Measurements from ENCODE around the gene CTNNA3.
"Not testable (repeated sequence)": the region's sequence is repeated elsewhere in the genome, so short reads cannot be mapped to it uniquely, and the experiment has no call there.

CTNNA3 gene

GRCh38 chr10:67492317-67493019 is 203.5 kb downstream of the CTNNA3 start:
- DNase-seq = no peak

- DNase-seq = no peak
Observed at GRCh38 chr10:67487906-67488619, 207.9 kb downstream of the CTNNA3 start.

- no peak for DNase-seq
Observed at GRCh38 chr10:67487199-67487598, 208.8 kb downstream of the CTNNA3 start.

GRCh38 chr10:67477868-67478267 is 218.1 kb downstream of the CTNNA3 start:
- DNase-seq = no peak

- DNase-seq = no peak
Observed at GRCh38 chr10:67476201-67476600, 219.8 kb downstream of the CTNNA3 start.

- no peak for DNase-seq
Observed at GRCh38 chr10:67473850-67474633, 222.0 kb downstream of the CTNNA3 start.

GRCh38 chr10:67471022-67471421 is 225.0 kb downstream of the CTNNA3 start:
- DNase-seq = no peak

- DNase-seq = no peak
Observed at GRCh38 chr10:67464278-67464677, 231.7 kb downstream of the CTNNA3 start.

- no peak for DNase-seq
Observed at GRCh38 chr10:67452892-67453291, 243.1 kb downstream of the CTNNA3 start.

GRCh38 chr10:67438605-67439304 is 257.2 kb downstream of the CTNNA3 start:
- no peak for DNase-seq

- DNase-seq = no peak
Observed at GRCh38 chr10:67433276-67433675, 262.7 kb downstream of the CTNNA3 start.

- no peak for DNase-seq
Observed at GRCh38 chr10:67402620-67403019, 293.4 kb downstream of the CTNNA3 start.

GRCh38 chr10:67401711-67402110 is 294.3 kb downstream of the CTNNA3 start:
- DNase-seq = no peak

GRCh38 chr10:67386841-67387533 is 309.0 kb downstream of the CTNNA3 start:
- DNase-seq = not testable (repeated sequence)

- no peak for DNase-seq
Observed at GRCh38 chr10:67386260-67386659, 309.7 kb downstream of the CTNNA3 start.

GRCh38 chr10:67385566-67385965 is 310.4 kb downstream of the CTNNA3 start:
- no peak for DNase-seq

- DNase-seq = no peak
Observed at GRCh38 chr10:67385089-67385488, 310.9 kb downstream of the CTNNA3 start.

GRCh38 chr10:67331121-67331910 is 364.7 kb downstream of the CTNNA3 start:
- DNase-seq = no peak

- no peak for DNase-seq
Observed at GRCh38 chr10:67327626-67328535, 368.1 kb downstream of the CTNNA3 start.

- no peak for DNase-seq
Observed at GRCh38 chr10:67319976-67320375, 376.0 kb downstream of the CTNNA3 start.

All from activated CD4-positive, CD25-positive, alpha-beta regulatory T cell treated with anti-CD3 and anti-CD28 coated beads, Interleukin-2, amount 50 U/mL, for 72 hours (primary cell).